BLaER1 treated with 17β-estradiol and CSF1 and Interleukin-3, amounts not matched to agents 10 nM and 100 nM (cell line): ENCODE results near the gene KCNE2.

Experiments used
- H3K27ac ChIP-seq, 11 experiments: shearing (Covaris generic); formaldehyde crosslinking; 2 replicates each; pipeline ENCODE4 v1.8.1; 2022
- H3K27me3 ChIP-seq, 11 experiments: shearing (Covaris generic); formaldehyde crosslinking; 2 replicates each; pipeline ENCODE4 v1.8.1; 2022
- H3K36me3 ChIP-seq, 11 experiments: shearing (Covaris generic); formaldehyde crosslinking; 2 replicates each; pipeline ENCODE4 v1.8.1; 2022
- H3K4me1 ChIP-seq, 10 experiments: shearing (Covaris generic); formaldehyde crosslinking; 2 replicates each; pipeline ENCODE4 v1.8.1; 2022
- H3K4me2 ChIP-seq, 11 experiments: shearing (Covaris generic); formaldehyde crosslinking; 2 replicates each; pipeline ENCODE4 v1.8.1; 2022
- H3K4me3 ChIP-seq, 10 experiments: shearing (Covaris generic); formaldehyde crosslinking; 2 replicates each; pipeline ENCODE4 v1.8.1; 2022
- H3K9ac ChIP-seq, 11 experiments: shearing (Covaris generic); formaldehyde crosslinking; 2 replicates each; pipeline ENCODE4 v1.8.1; 2022
- H3K9me3 ChIP-seq, 11 experiments: shearing (Covaris generic); formaldehyde crosslinking; replicated peaks in 1 of 11; 2 replicates each; pipeline ENCODE4 v1.8.1; 2022
- H4K20me1 ChIP-seq, 11 experiments: shearing (Covaris generic); formaldehyde crosslinking; 2 replicates each; pipeline ENCODE4 v1.8.1; 2022
- Cebpa-rat ChIP-seq, 11 experiments: shearing (Covaris generic); IDR thresholded peaks; 2 replicates each; pipeline ENCODE4 v1.8.1; 2022

The KCNE2 gene

DNA sequence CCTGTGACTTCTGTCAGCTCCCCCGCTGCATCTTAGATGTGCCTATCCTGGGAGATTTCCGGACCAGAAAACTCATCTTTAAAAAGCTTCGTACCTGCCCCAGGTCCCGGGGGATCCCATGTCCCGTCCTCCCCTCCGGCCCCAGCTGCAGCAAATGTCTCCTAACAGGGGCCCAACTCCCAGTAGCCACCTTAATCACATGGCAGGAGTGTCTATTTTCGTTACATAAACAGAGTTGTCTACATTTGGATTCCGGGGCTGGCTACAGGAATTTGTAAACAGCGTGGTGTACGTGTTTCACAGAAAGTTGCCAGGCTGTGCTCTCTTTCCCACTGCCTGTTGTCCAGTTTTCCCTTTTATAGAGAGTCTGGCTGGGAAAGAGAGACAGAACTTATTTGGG, 17.9 kb upstream of the KCNE2 start:
- no peaks in the 10 kb centered on the region; a peak in 1 of 22 replicates for H3K9me3 ChIP-seq
- no peak overlapping the region for H3K27ac ChIP-seq
- H3K36me3 ChIP-seq = no peaks in the 10 kb centered on the region
- no peak overlapping the region for H3K4me2 ChIP-seq
- no peak overlapping the region for H3K9ac ChIP-seq
- no peak overlapping the region for H3K4me3 ChIP-seq
- no peak for TF ChIP-seq Cebpa-rat (IDR thresholded peaks at IDR 0.05)
- no peaks in the 10 kb centered on the region for H3K27me3 ChIP-seq
- H3K4me1 ChIP-seq = no peaks in the 10 kb centered on the region
- no peaks in the 10 kb centered on the region for H4K20me1 ChIP-seq

DNA sequence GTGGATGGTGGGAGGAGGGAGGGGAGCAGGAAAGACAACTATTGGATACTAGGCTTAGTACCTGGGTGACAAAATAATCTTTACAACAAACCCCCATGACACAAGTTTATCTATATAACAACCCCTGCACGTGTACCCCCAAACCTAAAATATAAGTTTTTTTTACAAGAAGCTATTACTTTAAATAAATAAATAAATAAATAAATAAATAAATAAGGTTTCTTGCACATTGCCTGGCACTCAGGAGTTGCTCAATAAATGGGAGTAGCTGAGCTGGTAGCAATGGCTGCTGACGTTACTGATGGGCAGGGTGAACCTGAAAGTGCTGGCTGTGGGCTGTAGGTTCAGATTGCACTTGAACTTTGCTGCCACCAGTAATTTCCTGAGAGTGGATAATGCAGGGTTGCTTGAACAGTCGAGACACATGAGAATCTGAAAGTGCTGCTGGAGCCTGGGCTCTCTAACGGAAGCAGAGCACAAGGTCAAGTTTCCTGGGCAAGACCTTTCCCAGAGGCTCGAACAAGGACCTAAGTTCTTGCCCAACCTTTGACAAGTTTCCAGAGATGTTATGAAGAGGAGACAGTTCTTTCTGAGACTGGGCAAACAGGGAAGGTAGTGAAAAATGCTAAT, 14.8 kb upstream of the KCNE2 start:
- Histone ChIP-seq H3K4me1 (no peaks in the 10 kb centered on the region), H3K36me3 (no peaks in the 10 kb centered on the region), H3K9ac (no peak overlapping the region), H3K4me3 (no peak overlapping the region), H3K9me3 (no peaks in the 10 kb centered on the region; a peak in 1 of 22 replicates), H3K27ac (no peak overlapping the region), H3K27me3 (no peaks in the 10 kb centered on the region), H4K20me1 (no peaks in the 10 kb centered on the region), H3K4me2 (no peak overlapping the region)
- TF ChIP-seq Cebpa-rat (IDR thresholded peaks at IDR 0.05) = no peak

DNA sequence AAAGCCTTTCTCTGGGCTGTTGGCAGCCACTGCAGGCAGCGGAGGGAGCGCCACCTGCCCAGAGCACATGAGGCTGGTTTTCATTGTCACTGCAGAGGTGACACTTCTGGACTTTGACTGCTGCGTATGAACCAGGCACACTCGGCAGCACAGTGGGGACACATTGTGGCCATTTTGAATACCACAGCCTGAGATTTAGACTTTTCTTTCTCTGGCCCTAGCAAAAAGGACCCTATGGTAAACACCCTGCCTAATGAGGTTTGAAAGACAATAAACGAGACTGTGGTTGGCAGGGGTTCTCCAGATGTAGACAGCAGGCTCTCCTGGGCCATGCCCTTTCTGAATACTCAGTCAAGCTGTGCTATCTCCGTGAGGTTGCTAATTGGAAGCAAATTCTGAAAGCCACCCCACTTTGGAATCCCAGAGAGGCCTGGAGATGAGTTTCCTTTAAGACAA, 12.0 kb upstream of the KCNE2 start:
- no peaks in the 10 kb centered on the region for H3K27me3 ChIP-seq
- H3K4me3 ChIP-seq = no peak overlapping the region
- no peaks in the 10 kb centered on the region; a peak in 1 of 22 replicates for H3K9me3 ChIP-seq
- no peak overlapping the region for H3K4me2 ChIP-seq
- TF ChIP-seq Cebpa-rat (IDR thresholded peaks at IDR 0.05) = no peak
- H3K27ac ChIP-seq = no peak overlapping the region
- H3K4me1 ChIP-seq = no peaks in the 10 kb centered on the region
- H3K36me3 ChIP-seq = no peaks in the 10 kb centered on the region
- no peaks in the 10 kb centered on the region for H4K20me1 ChIP-seq
- H3K9ac ChIP-seq = no peak overlapping the region

DNA sequence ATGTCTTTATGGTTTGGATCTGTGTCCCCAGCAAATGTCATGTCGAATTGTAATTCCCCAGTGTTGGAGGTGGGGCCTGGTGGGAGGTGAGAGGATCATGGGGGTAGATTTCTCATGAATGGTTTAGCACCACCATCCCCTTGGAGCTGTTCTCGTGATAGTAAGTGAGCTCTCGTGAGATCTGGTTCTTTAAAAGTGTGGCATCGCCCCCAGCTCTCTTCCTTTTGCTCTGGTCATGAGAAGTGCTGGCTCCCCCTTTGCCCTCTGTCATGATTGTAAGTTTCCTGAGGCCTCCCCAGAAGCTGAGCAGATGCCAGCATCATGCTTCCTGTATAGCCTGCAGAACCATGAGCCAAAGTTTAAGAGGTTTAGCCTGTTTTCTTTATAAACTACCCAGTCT, 11.2 kb upstream of the KCNE2 start:
- Histone ChIP-seq H3K27me3 (no peaks in the 10 kb centered on the region), H4K20me1 (no peaks in the 10 kb centered on the region), H3K4me1 (no peaks in the 10 kb centered on the region), H3K4me3 (no peak overlapping the region), H3K27ac (no peak overlapping the region), H3K4me2 (no peak overlapping the region), H3K9ac (no peak overlapping the region), H3K36me3 (no peaks in the 10 kb centered on the region), H3K9me3 (peaks cover 0 to 4% (median 2%) of the 10 kb centered on the region in 11 experiments; a peak in 12 of 22 replicates)
- TF ChIP-seq Cebpa-rat (IDR thresholded peaks at IDR 0.05) = no peak

DNA sequence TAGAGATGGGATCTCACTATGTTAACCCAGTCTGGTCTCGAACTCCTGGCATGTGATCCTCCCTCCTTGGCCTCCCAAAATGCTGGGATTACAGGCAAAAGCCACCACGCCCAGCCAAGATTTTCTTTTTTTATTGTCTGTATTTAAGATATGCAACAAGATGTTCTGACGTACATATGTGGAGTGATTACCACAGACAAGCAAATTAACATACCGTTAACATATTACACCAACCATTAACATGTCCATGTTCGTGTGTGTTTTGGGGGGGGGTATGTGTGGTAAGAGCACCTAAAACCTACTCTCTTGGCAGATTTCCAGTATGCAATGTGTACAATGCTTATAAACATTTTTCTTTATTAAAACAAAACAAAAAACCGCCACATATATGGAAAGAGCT, 10.6 kb upstream of the KCNE2 start:
- Histone ChIP-seq H3K36me3 (no peaks in the 10 kb centered on the region), H3K27ac (no peak overlapping the region), H3K4me2 (no peak overlapping the region), H3K27me3 (no peaks in the 10 kb centered on the region), H4K20me1 (no peaks in the 10 kb centered on the region), H3K9me3 (peaks cover 6 to 10% (median 8%) of the 10 kb centered on the region in 11 experiments; a peak in 21 of 22 replicates), H3K9ac (no peak overlapping the region), H3K4me3 (no peak overlapping the region), H3K4me1 (no peaks in the 10 kb centered on the region)
- TF ChIP-seq Cebpa-rat (IDR thresholded peaks at IDR 0.05) = no peak

DNA sequence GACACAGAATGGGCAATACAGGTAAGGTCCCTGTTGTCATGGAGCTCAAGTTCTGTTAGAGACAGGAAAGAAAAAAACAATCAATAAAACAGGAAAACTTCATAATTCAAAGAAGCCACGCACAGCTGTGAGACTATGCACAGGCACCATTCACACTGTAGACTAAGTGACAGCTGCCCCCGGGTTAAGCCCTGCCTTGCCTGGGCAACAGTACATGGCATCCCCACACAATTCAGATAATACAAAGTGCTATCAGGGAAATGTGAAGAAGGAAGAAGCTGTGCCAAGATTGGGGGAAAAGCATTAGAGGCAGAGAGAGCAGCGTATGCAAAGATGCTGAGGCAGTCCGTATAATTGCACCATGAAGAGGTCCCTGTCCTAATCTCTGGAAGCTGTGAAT, 9.0 kb upstream of the KCNE2 start:
- Histone ChIP-seq H3K4me3 (no peak overlapping the region), H3K27me3 (no peaks in the 10 kb centered on the region), H3K27ac (no peak overlapping the region), H3K4me2 (no peak overlapping the region), H4K20me1 (no peaks in the 10 kb centered on the region), H3K4me1 (no peaks in the 10 kb centered on the region), H3K9ac (no peak overlapping the region), H3K36me3 (no peaks in the 10 kb centered on the region), H3K9me3 (peaks cover 8 to 18% (median 15%) of the 10 kb centered on the region in 11 experiments; a peak in 21 of 22 replicates)
- no peak for TF ChIP-seq Cebpa-rat (IDR thresholded peaks at IDR 0.05)

DNA sequence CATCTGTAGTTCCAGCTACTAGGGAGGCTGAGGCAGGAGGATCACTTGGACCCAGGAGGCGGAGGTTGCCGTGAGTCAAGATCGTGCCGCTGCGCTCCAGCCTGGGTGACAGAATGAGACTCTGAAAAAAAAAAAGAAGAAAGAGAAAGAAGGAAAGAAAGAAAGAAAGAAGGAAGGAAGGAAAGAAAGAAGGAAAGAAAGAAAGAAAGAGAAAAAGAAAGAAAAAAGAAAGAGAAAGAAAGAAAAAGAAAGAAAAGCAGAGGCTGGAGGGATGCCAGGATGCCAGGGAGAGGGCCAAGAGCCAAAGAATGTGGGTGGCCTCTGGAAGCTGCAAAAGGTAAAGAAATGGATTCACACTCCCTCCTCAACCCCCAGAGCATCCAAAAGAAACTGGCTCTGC, 8.2 kb upstream of the KCNE2 start:
- Histone ChIP-seq H4K20me1 (no peaks in the 10 kb centered on the region), H3K27ac (no peak overlapping the region), H3K9ac (no peak overlapping the region), H3K9me3 (peaks cover 8 to 18% (median 15%) of the 10 kb centered on the region in 11 experiments; a peak in 21 of 22 replicates), H3K4me1 (no peaks in the 10 kb centered on the region), H3K4me3 (no peak overlapping the region), H3K4me2 (no peak overlapping the region), H3K36me3 (no peaks in the 10 kb centered on the region), H3K27me3 (no peaks in the 10 kb centered on the region)
- TF ChIP-seq Cebpa-rat (IDR thresholded peaks at IDR 0.05) = no peak

DNA sequence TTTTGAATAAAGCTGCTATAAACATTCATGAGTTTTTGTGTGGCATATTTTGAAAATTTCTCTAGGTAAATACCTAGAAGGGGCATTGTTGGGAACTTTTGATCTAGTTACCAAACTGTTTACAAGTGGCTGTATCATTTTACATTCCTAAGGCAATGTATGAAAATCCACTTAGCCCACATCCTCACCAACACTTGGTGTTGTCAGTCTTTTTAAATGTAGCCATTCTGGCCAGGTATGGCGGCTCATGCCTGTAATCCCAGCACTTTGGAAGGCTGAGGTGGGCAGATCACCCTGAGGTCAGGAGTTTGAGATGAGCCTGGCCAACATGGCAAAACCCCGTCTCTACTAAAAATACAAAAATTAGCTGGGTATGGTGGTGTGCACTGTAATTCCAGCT, 5.9 kb upstream of the KCNE2 start:
- no peak for TF ChIP-seq Cebpa-rat (IDR thresholded peaks at IDR 0.05)
- H3K4me3 ChIP-seq = no peak overlapping the region
- H4K20me1 ChIP-seq = no peaks in the 10 kb centered on the region
- no peak overlapping the region for H3K4me2 ChIP-seq
- H3K36me3 ChIP-seq = no peaks in the 10 kb centered on the region
- no peak overlapping the region for H3K27ac ChIP-seq
- H3K4me1 ChIP-seq = peaks cover 0 to 11% (median 7%) of the 10 kb centered on the region in 10 experiments; a peak in 6 of 20 replicates
- no peak overlapping the region for H3K9ac ChIP-seq
- H3K9me3 ChIP-seq = peaks cover 8 to 18% (median 15%) of the 10 kb centered on the region in 11 experiments; a peak in 21 of 22 replicates
- H3K27me3 ChIP-seq = no peaks in the 10 kb centered on the region

DNA sequence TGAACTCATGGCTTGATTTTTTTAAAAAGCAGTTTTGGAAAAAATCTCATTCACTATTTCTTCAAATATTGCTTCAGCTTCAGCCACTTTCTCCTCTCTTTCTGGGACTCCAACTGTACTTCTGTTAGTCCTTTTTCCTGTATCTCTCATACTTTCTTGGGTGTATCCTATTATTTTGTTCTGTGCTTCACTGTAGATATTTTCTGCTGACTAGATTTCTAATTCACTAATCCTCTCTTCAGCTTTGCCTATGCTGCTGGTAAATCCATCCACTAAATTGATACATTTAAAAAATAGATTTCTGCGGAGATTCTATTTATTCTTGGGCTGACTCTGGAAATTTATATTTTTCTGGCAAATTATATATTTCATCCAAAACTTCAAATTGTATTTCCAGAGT, 4.9 kb upstream of the KCNE2 start:
- Histone ChIP-seq H3K4me1 (peaks cover 0 to 17% (median 7%) of the 10 kb centered on the region in 10 experiments; a peak in 7 of 20 replicates), H3K27ac (no peak overlapping the region), H3K9me3 (peaks cover 8 to 18% (median 15%) of the 10 kb centered on the region in 11 experiments; a peak in 21 of 22 replicates), H4K20me1 (no peaks in the 10 kb centered on the region), H3K4me3 (no peak overlapping the region), H3K4me2 (no peak overlapping the region), H3K27me3 (no peaks in the 10 kb centered on the region), H3K36me3 (no peaks in the 10 kb centered on the region), H3K9ac (no peak overlapping the region)
- TF ChIP-seq Cebpa-rat (IDR thresholded peaks at IDR 0.05) = no peak
